Pancreas (tissue), 10 donors: ENCODE data around the gene IL16. TPM values are rescaled to one million over a fixed set of nuclear protein-coding genes. Genes with fewer than 3 reads are reported as not detected.

Experiments used
- ATAC-seq, 4 donors: fragments of 200-7000 bp; cut with Tn5 transposase; one replicate each; pipeline versions ENCODE4 v1.8.0 to v1.9.1; 2020; ENCODE audit warnings: mild to moderate bottlenecking in 4 of 4, moderate library complexity in 4 of 4
- DNase-seq, 6 donors: peaks; one replicate each; pipeline ENCODE4 v3.0.0-alpha.2; 2020
- FAIRE-seq: peaks from 2 replicates; lab custom pipeline; 2012; peaks lifted over from hg19 to GRCh38; lab: Jason Lieb, UNC
- H3K27ac ChIP-seq, 4 donors: fragments of 200-600 bp; sonication (generic); 1 replicate in 3 of 4; 2 replicates in 1 of 4; pipeline versions ENCODE4 v1.5.0 to v1.8.0; 2020
- H3K27me3 ChIP-seq, 4 donors: fragments of 200-600 bp; one replicate each; pipeline ENCODE4 v1.8.0; 2021
- H3K36me3 ChIP-seq, 3 donors: fragments of 200-600 bp; sonication (generic) in 1 of 3; one replicate each; pipeline versions ENCODE4 v1.5.0 to v1.8.0; 2020 to 2021
- H3K4me1 ChIP-seq, 3 donors: fragments of 200-600 bp; one replicate each; pipeline ENCODE4 v1.8.0; 2021
- H3K4me3 ChIP-seq, 4 donors: fragments of 200-600 bp; sonication (generic) in 2 of 4; one replicate each; pipeline versions ENCODE4 v1.5.0 to v1.8.0; 2020 to 2021
- H3K9me3 ChIP-seq, 4 donors: fragments of 200-600 bp; one replicate each; pipeline ENCODE4 v1.8.0; 2021
- CTCF ChIP-seq, 4 donors: fragments of 200-600 bp; sonication (generic) in 3 of 4; IDR thresholded peaks; one replicate each; pipeline versions ENCODE4 v1.5.0 to v1.8.0; 2021; ENCODE audit warnings: antibody characterized with exemption in 4 of 4
- WGBS, 2 donors: extraction: QIAGEN DNeasy Blood & Tissue Kit; methylation state at CpG; one replicate each; pipeline ENCODE4 v1.1.7; 2013; 5-methylcytosine and 5-hydroxymethylcytosine counted together
- intact Hi-C, 3 donors: fragments of 100-400 bp; cut with DNase I; formaldehyde crosslinking; loops; one replicate each; pipeline versions ENCODE4 v1.11.1 to v1.14.2; 2022
- polyA plus RNA-seq, 2 donors: library from polyadenylated mRNA; stranded (reverse); fragments of 200-250 nt; gene quantifications; one replicate each; pipeline ENCODE4 v1.2.3, GENCODE V29; 2013
- total RNA-seq, 6 donors: library from RNA; stranded (reverse); fragmentation: NEBNext Ultra II Directional in 4 of 6; extraction: Animal tissue kit (Norgen Biotek cat#: 25700) in 4 of 6; gene quantifications; one replicate each; pipeline versions ENCODE4 v1.2.1 to v1.2.4, GENCODE V29; 2021 to 2023
- donor health status: healthy with polysubstance abuse.
- donor health status: DM: no; HTN: no; CAD: no; lungs with moderate emphysema.
- donor health status: DM: no; HTN: no; CAD: no.
- donor health status: control.
- donor health status: control.
- donor health status: Bipolar disorder and iron deficiency.
- donor health status: DM: yes; HTN: yes; CAD: no.
- donor health status: DM: no; HTN: no; CAD: no.
- donor health status: DM: no; HTN: no; CAD: no.
- donor health status: DM: yes; HTN: yes; CAD: no.

Gene IL16
- total and polyA plus RNA-seq, 8 donors: 0.79 to 7.0 (median 2.4) TPM

- no peaks in the 10 kb centered on the region for H3K36me3 ChIP-seq
- H3K4me1 ChIP-seq: no peaks in the 10 kb centered on the region
- no peak overlapping the region for H3K4me3 ChIP-seq
- intact Hi-C loops: no loop called here
- peak overlapping the region in 1 of 4 donors; percentile 41 for H3K27ac ChIP-seq
- WGBS, 2 donors: 64 to 74% methylated on average over 9 of the region's 9 CpGs
- TF ChIP-seq CTCF (IDR thresholded peaks at IDR 0.05): no peak
- no peaks in the 10 kb centered on the region for H3K9me3 ChIP-seq
- DNase-seq (no peak), FAIRE-seq (no peak), ATAC-seq (peak in 3 of 4 donors; percentile 17 to 57 (median 29))
- H3K27me3 ChIP-seq: no peaks in the 10 kb centered on the region
These were observed 97.2 kb downstream of the IL16 start for GRCh38 chr15:81293728-81294515.

- no peak for TF ChIP-seq CTCF (IDR thresholded peaks at IDR 0.05)
- ATAC-seq (peak in 1 of 4 donors; percentile 11), FAIRE-seq (no peak), DNase-seq (no peak)
- 35 to 42% methylated on average over 6 of the region's 6 CpGs for WGBS, 2 donors
- H3K27ac ChIP-seq: peak overlapping the region in 1 of 4 donors; percentile 41
- H3K4me3 ChIP-seq: no peak overlapping the region
- H3K27me3 ChIP-seq: no peaks in the 10 kb centered on the region
- intact Hi-C loops: no loop called here
- no peaks in the 10 kb centered on the region for H3K36me3 ChIP-seq
- H3K9me3 ChIP-seq: no peaks in the 10 kb centered on the region
- H3K4me1 ChIP-seq: no peaks in the 10 kb centered on the region
These were observed 97.8 kb downstream of the IL16 start for GRCh38 chr15:81294516-81294880.

DNA sequence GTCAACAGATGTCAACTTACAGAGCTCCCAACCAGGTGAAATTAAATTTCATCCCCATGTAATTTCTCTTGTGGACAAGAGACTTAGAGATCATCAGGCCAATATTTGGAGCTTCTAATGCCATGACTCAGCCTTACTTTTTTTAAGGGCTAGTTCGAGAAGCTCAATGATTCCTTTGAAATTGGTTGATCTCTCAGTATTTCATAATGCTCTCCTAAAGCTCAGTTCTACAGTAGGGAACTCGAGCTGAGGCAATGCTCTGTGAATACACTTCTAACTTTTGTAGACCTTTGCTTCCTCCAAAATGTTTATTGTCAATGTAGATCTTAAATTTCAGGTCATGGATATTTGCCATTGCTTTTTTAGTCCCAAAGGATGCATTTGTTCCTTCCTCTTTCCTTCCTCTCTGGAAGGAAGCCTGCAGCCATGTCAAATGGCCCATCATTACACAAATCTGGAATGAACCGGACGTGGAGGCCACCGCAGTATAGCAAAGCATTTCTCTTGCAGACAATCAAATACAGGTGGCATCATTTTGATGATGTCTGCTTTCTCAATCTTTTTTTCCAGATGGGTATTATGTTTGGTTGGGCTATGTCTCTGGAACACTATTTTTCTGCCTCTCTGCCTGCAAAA is 98.9 kb downstream of the IL16 start:
- H3K4me3 ChIP-seq: no peak overlapping the region
- intact Hi-C loops: no loop called here
- no peak for TF ChIP-seq CTCF (IDR thresholded peaks at IDR 0.05)
- no peaks in the 10 kb centered on the region for H3K27me3 ChIP-seq
- FAIRE-seq (no peak), ATAC-seq (no peak), DNase-seq (no peak)
- H3K27ac ChIP-seq: peak overlapping the region in 1 of 4 donors; percentile 46
- H3K9me3 ChIP-seq: no peaks in the 10 kb centered on the region
- H3K36me3 ChIP-seq: no peaks in the 10 kb centered on the region
- H3K4me1 ChIP-seq: no peaks in the 10 kb centered on the region
- 71 to 74% methylated on average over 5 of the region's 5 CpGs for WGBS, 2 donors

GRCh38 chr15:81296186-81296585 is 99.5 kb downstream of the IL16 start:
- H3K27me3 ChIP-seq: no peaks in the 10 kb centered on the region
- no peak overlapping the region for H3K4me3 ChIP-seq
- TF ChIP-seq CTCF (IDR thresholded peaks at IDR 0.05): no peak

More at GRCh38 chr15:81296186-81296585, 99.5 kb downstream of the IL16 start:
- Histone ChIP-seq H3K4me1 (no peaks in the 10 kb centered on the region), H3K27ac (peak overlapping the region in 2 of 4 donors; percentile 46 to 58), H3K9me3 (no peaks in the 10 kb centered on the region), H3K36me3 (no peaks in the 10 kb centered on the region)
- ATAC-seq (no peak), DNase-seq (no peak), FAIRE-seq (no peak)
- WGBS, 2 donors: 71 to 83% methylated on average over 2 of the region's 2 CpGs
- intact Hi-C loops: no loop called here
